Transverse colon (tissue), 4 donors: ENCODE measurements around the gene SFTPB. TPM values are rescaled to one million over a fixed set of nuclear protein-coding genes. Genes with fewer than 3 reads are reported as not detected.

Experiments
- DNase-seq: peaks from one replicate; pipeline ENCODE4 v3.0.0-alpha.2; 2019
- H3K27ac ChIP-seq, 4 donors: fragments of 200-600 bp; sonication (generic); 2 replicates each; pipeline ENCODE4 v1.5.1; 2016 to 2018; ENCODE audit warnings: inconsistent platforms in 4 of 4
- H3K27me3 ChIP-seq: fragments of 200-600 bp; sonication (generic); 2 replicates; pipeline ENCODE4 v1.5.1; 2017; ENCODE audit warnings: inconsistent platforms
- H3K36me3 ChIP-seq, 4 donors: fragments of 200-600 bp; sonication (generic); 2 replicates each; pipeline ENCODE4 v1.5.1; 2017 to 2019; ENCODE audit warnings: inconsistent platforms in 4 of 4
- H3K4me1 ChIP-seq, 4 donors: fragments of 200-600 bp; sonication (generic); 2 replicates each; pipeline ENCODE4 v1.5.1; 2017 to 2020; ENCODE audit warnings: inconsistent platforms in 4 of 4
- H3K4me3 ChIP-seq, 4 donors: fragments of 200-600 bp; sonication (generic); 1 replicate in 1 of 4; 2 replicates in 3 of 4; pipeline versions ENCODE4 v1.5.1 to v1.6.1; 2017 to 2019; ENCODE audit warnings: inconsistent platforms in 4 of 4
- H3K9me3 ChIP-seq, 2 donors: fragments of 200-600 bp; sonication (generic); 2 replicates each; pipeline ENCODE4 v1.5.1; 2017 to 2019; ENCODE audit warnings: inconsistent platforms in 2 of 2
- CTCF ChIP-seq, 5 experiments: fragments of 200-600 bp in 3 of 5; fragments of 450-650 bp in 2 of 5; sonication (generic) in 3 of 5; IDR thresholded peaks; 1 replicate in 2 of 5; 2 replicates in 3 of 5; pipeline ENCODE4 v1.5.1; 2016 to 2017; ENCODE audit warnings: antibody characterized with exemption in 5 of 5, inconsistent platforms in 3 of 5, mild to moderate bottlenecking in 2 of 5, moderate library complexity in 1 of 5
- EP300 ChIP-seq: sonication (generic); formaldehyde crosslinking; IDR thresholded peaks from one replicate; pipeline ENCODE4 v1.6.1; 2017; ENCODE audit warnings: antibody characterized with exemption, low read depth
- POLR2A ChIP-seq: fragments of 450-650 bp; IDR thresholded peaks from one replicate; pipeline ENCODE4 v1.6.1; 2016; ENCODE audit warnings: antibody characterized with exemption, mild to moderate bottlenecking, moderate library complexity
- POLR2AphosphoS5 ChIP-seq, 3 donors: sonication (generic); formaldehyde crosslinking; IDR thresholded peaks; one replicate each; pipeline ENCODE4 v1.6.1; 2016; ENCODE audit warnings: antibody characterized with exemption in 3 of 3
- WGBS, 2 donors: methylation state at CpG; one replicate each; pipeline ENCODE4 v1.1.5; 2018; ENCODE audit warnings: low coverage in 1 of 2; 5-methylcytosine and 5-hydroxymethylcytosine counted together
- in situ Hi-C, 4 donors: fragments of 200-750 bp; cut with MboI; loops; one replicate each; pipeline versions ENCODE4 v1.15.0 to v1.15.1; 2017; ENCODE audit warnings: low sequenced_read_pairs in 3 of 4, low pct_ligation_motif_present in 1 of 4, low pct_unique_long_range_greater_than_20kb in 1 of 4
- intact Hi-C: fragments of 100-400 bp; cut with DNase I; formaldehyde crosslinking; loops from one replicate; pipeline ENCODE4 v1.15.1; 2023; ENCODE audit warnings: low total_unique reads
- total RNA-seq, 4 donors: library from RNA; depleted of rRNA; stranded (reverse); fragments of >200 nt; gene quantifications; one replicate each; pipeline ENCODE4 v1.1.0, GENCODE V29; 2016

Gene SFTPB
- total RNA-seq, 4 donors from 2014 or later, result not detected

- H3K36me3 ChIP-seq, result peaks cover 0 to 52% (median 26%) of the 10 kb centered on the region in 4 donors
- 50 to 56% methylated on average over 3 of the region's 3 CpGs for WGBS, 2 donors
- in situ Hi-C loops, result no loop called here
- no peaks in the 10 kb centered on the region for H3K27me3 ChIP-seq
- no peak overlapping the region for H3K4me3 ChIP-seq
- no peaks in the 10 kb centered on the region for H3K4me1 ChIP-seq
- H3K27ac ChIP-seq, result no peak overlapping the region
- no peak for DNase-seq
- no peaks in the 10 kb centered on the region for H3K9me3 ChIP-seq
- intact Hi-C loops, result no loop called here
- TF ChIP-seq EP300, result no peak
- TF ChIP-seq POLR2A, result no peak
- no peak for TF ChIP-seq POLR2AphosphoS5 (IDR thresholded peaks at IDR 0.05)
- no peak for TF ChIP-seq CTCF (IDR thresholded peaks at IDR 0.05)
Observed at GRCh38 chr2:85651097-85651496, 16.9 kb downstream of the SFTPB start.

GRCh38 chr2:85650456-85650855, 17.5 kb downstream of the SFTPB start:
- intact Hi-C loops, result no loop called here
- TF ChIP-seq POLR2A, result no peak
- no peak for TF ChIP-seq POLR2AphosphoS5 (IDR thresholded peaks at IDR 0.05)
- TF ChIP-seq CTCF (IDR thresholded peaks at IDR 0.05), result no peak
- TF ChIP-seq EP300, result no peak
- Histone ChIP-seq H3K27ac (no peak overlapping the region), H3K27me3 (no peaks in the 10 kb centered on the region), H3K9me3 (no peaks in the 10 kb centered on the region), H3K4me3 (no peak overlapping the region), H3K36me3 (peaks cover 0 to 59% (median 29%) of the 10 kb centered on the region in 4 donors), H3K4me1 (no peaks in the 10 kb centered on the region)
- 93% methylated on average over 4 of the region's 4 CpGs; no CpG with 5 or more reads in 1 of the 2 donors for WGBS, 2 donors
- in situ Hi-C loops, result no loop called here
- DNase-seq, result no peak

- peak overlapping the region in 1 of 4 donors; percentile 12 for H3K27ac ChIP-seq
- in situ Hi-C loops, result loop anchor here in 2 of 4 donors (25.0 kb wide), 2 partner anchors 163 to 438 kb away; no protein-coding TSS in a partner anchor
- no peak for TF ChIP-seq POLR2A
- no peak for TF ChIP-seq CTCF (IDR thresholded peaks at IDR 0.05)
- TF ChIP-seq POLR2AphosphoS5 (IDR thresholded peaks at IDR 0.05), result no peak
- no peak for TF ChIP-seq EP300
- no peak overlapping the region for H3K4me3 ChIP-seq
- intact Hi-C loops, result loop anchor here (10.0 kb wide), 1 partner anchor 65 kb away; no protein-coding TSS in a partner anchor
- no peaks in the 10 kb centered on the region for H3K4me1 ChIP-seq
- WGBS, 2 donors, result 82 to 84% methylated on average over 5 to 9 of the region's 9 CpGs
- no peaks in the 10 kb centered on the region for H3K27me3 ChIP-seq
- no peak for DNase-seq
- peaks cover 2 to 68% (median 34%) of the 10 kb centered on the region in 4 donors for H3K36me3 ChIP-seq
- no peaks in the 10 kb centered on the region for H3K9me3 ChIP-seq
Observed at GRCh38 chr2:85649201-85650190, 18.5 kb downstream of the SFTPB start.

GRCh38 chr2:85648619-85649018, 19.4 kb downstream of the SFTPB start:
- H3K9me3 ChIP-seq, result no peaks in the 10 kb centered on the region
- DNase-seq, result no peak
- no peaks in the 10 kb centered on the region for H3K27me3 ChIP-seq
- H3K36me3 ChIP-seq, result peaks cover 2 to 77% (median 38%) of the 10 kb centered on the region in 4 donors
- no peak overlapping the region for H3K27ac ChIP-seq
- no peaks in the 10 kb centered on the region for H3K4me1 ChIP-seq
- WGBS, 2 donors, result 68% methylated on average over 2 of the region's 2 CpGs; no CpG with 5 or more reads in 1 of the 2 donors
- no peak for TF ChIP-seq POLR2A
- peak in 4 of 5 experiments; percentile 15 to 22 (median 18) for TF ChIP-seq CTCF (IDR thresholded peaks at IDR 0.05)
- no peak for TF ChIP-seq EP300
- TF ChIP-seq POLR2AphosphoS5 (IDR thresholded peaks at IDR 0.05), result no peak
- in situ Hi-C loops, result loop anchor here in 2 of 4 donors (25.0 kb wide), 2 partner anchors 164 to 439 kb away; no protein-coding TSS in a partner anchor
- no peak overlapping the region for H3K4me3 ChIP-seq
- intact Hi-C loops, result loop anchor here (10.0 kb wide), 1 partner anchor 66 kb away; no protein-coding TSS in a partner anchor
